IMR-90 (cell line): ENCODE data around the gene SLC25A34. TPM values are rescaled to one million over a fixed set of nuclear protein-coding genes. Genes with fewer than 3 reads are reported as not detected.

Experiments used
- ATAC-seq: fragments of 200-7000 bp; cut with Tn5 transposase; 2 replicates; pipeline ENCODE4 v1.9.1; 2020; ENCODE audit warnings: low read depth, mild to moderate bottlenecking, moderate library complexity
- BruUV-seq: library from RNA; stranded (reverse); fragments of 400-500 nt; replicated peaks from 2 replicates; lab custom pipeline; 2021; lab: Mats Ljungman, UMichigan
- CTCF ChIA-PET: fragments of 300-600 bp; formaldehyde crosslinking; extraction: SDS; loops from one replicate; lab custom pipeline; 2021; ENCODE audit warnings: antibody characterized with exemption; lab: Yijun Ruan, JAX
- POLR2A ChIA-PET: fragments of 300-600 bp; sonication (Branson Sonifier 250); formaldehyde crosslinking; loops from one replicate; lab custom pipeline; 2022; ENCODE audit warnings: antibody characterized with exemption; ENCODE audit not compliant: unreplicated experiment; lab: Charles Lee
- DNase-seq: peaks from one replicate; pipeline ENCODE4 v3.0.0; 2013
- H2AFZ ChIP-seq: replicated peaks from 2 replicates; pipeline ENCODE3; 2013; ENCODE audit warnings: low read length, mild to moderate bottlenecking; ENCODE audit not compliant: poor library complexity
- H2AK5ac ChIP-seq: 2 replicates; pipeline ENCODE4 v1.6.1; 2013; ENCODE audit warnings: low read depth, low read length, inconsistent platforms
- H2AK9ac ChIP-seq: replicated peaks from 2 replicates; pipeline ENCODE3; 2013; ENCODE audit warnings: mild to moderate bottlenecking, low read depth, low read length, moderate library complexity; ENCODE audit not compliant: poor library complexity
- H2BK120ac ChIP-seq: 2 replicates; pipeline ENCODE4 v1.6.1; 2013; ENCODE audit warnings: low read depth, low read length, inconsistent platforms
- H2BK15ac ChIP-seq: 3 replicates; pipeline ENCODE4 v1.6.1; 2013; ENCODE audit warnings: low read depth, low read length, inconsistent platforms
- H2BK20ac ChIP-seq: 2 replicates; pipeline ENCODE4 v1.6.1; 2013; ENCODE audit warnings: low read depth, mild to moderate bottlenecking, inconsistent platforms, low read length, moderate library complexity
- H2BK5ac ChIP-seq: 2 replicates; pipeline ENCODE4 v1.6.1; 2013; ENCODE audit warnings: mild to moderate bottlenecking, low read depth, low read length, inconsistent platforms; ENCODE audit not compliant: poor library complexity, severe bottlenecking
- H3K14ac ChIP-seq: replicated peaks from 2 replicates; pipeline ENCODE4 v1.6.1; 2013; ENCODE audit warnings: low read depth, low read length, inconsistent platforms
- H3K18ac ChIP-seq: 2 replicates; pipeline ENCODE4 v1.6.1; 2013; ENCODE audit warnings: low read depth, low read length, control low read depth
- H3K23ac ChIP-seq: 2 replicates; pipeline ENCODE4 v1.6.1; 2013; ENCODE audit warnings: low read depth, low read length, inconsistent platforms
- H3K27ac ChIP-seq: 2 replicates; pipeline ENCODE4 v1.5.1; 2013; ENCODE audit warnings: mild to moderate bottlenecking, control low read depth, low read length; ENCODE audit not compliant: insufficient read depth
- H3K27me3 ChIP-seq: 2 replicates; pipeline ENCODE4 v1.6.1; 2013; ENCODE audit warnings: low read length; ENCODE audit not compliant: control insufficient read depth, insufficient read depth
- H3K36me3 ChIP-seq: 2 replicates; pipeline ENCODE4 v1.6.1; 2013; ENCODE audit warnings: low read length, mixed read lengths; ENCODE audit not compliant: control insufficient read depth, insufficient read depth
- H3K4ac ChIP-seq: 2 replicates; pipeline ENCODE4 v1.6.1; 2013; ENCODE audit warnings: low read depth, low read length, inconsistent platforms
- H3K4me1 ChIP-seq: 2 replicates; pipeline ENCODE4 v1.6.1; 2013; ENCODE audit warnings: low read length, mixed read lengths; ENCODE audit not compliant: control insufficient read depth, insufficient read depth
- H3K4me2 ChIP-seq: 2 replicates; pipeline ENCODE4 v1.6.1; 2013; ENCODE audit warnings: low read depth, mild to moderate bottlenecking, control low read depth, low read length, moderate library complexity
- H3K4me3 ChIP-seq: 2 replicates; pipeline ENCODE4 v1.5.1; 2013; ENCODE audit warnings: low read depth, mild to moderate bottlenecking, control low read depth, low read length, moderate library complexity; ENCODE audit not compliant: insufficient read depth
- H3K56ac ChIP-seq: 2 replicates; pipeline ENCODE4 v1.6.1; 2013; ENCODE audit warnings: low read length, inconsistent platforms; ENCODE audit not compliant: insufficient read depth; ENCODE audit errors: extremely low read depth
- H3K79me1 ChIP-seq, 2 experiments: 2 replicates each; pipeline ENCODE4 v1.6.1; 2013; ENCODE audit warnings: low read length in 2 of 2, inconsistent platforms in 1 of 2, low read depth in 1 of 2
- H3K9ac ChIP-seq: 2 replicates; pipeline ENCODE4 v1.6.1; 2013; ENCODE audit warnings: low read depth, low read length, control low read depth
- H3K9me1 ChIP-seq: 2 replicates; pipeline ENCODE4 v1.6.1; 2013; ENCODE audit warnings: low read length, inconsistent platforms; ENCODE audit not compliant: insufficient read depth
- H3K9me3 ChIP-seq: 2 replicates; pipeline ENCODE4 v1.6.1; 2013; ENCODE audit warnings: low read length; ENCODE audit not compliant: control insufficient read depth, insufficient read depth
- H4K20me1 ChIP-seq: 2 replicates; pipeline ENCODE4 v1.6.1; 2013; ENCODE audit warnings: low read length, inconsistent platforms; ENCODE audit not compliant: insufficient read depth
- H4K5ac ChIP-seq: 2 replicates; pipeline ENCODE4 v1.6.1; 2013; ENCODE audit warnings: mild to moderate bottlenecking, low read depth, low read length, control low read depth
- H4K8ac ChIP-seq, 2 experiments: 2 replicates each; pipeline ENCODE4 v1.6.1; 2013; ENCODE audit warnings: low read depth in 2 of 2, low read length in 2 of 2, control low read depth in 1 of 2, inconsistent platforms in 1 of 2
- H4K91ac ChIP-seq: 2 replicates; pipeline ENCODE4 v1.6.1; 2013; ENCODE audit warnings: low read depth, low read length, inconsistent platforms; ENCODE audit not compliant: insufficient read depth
- BHLHE40 ChIP-seq: fragments of 150-350 bp; IDR thresholded peaks from 2 replicates; pipeline ENCODE4 v1.6.1; 2016; ENCODE audit warnings: mild to moderate bottlenecking, low read depth, low read length
- CEBPB ChIP-seq: IDR thresholded peaks from 2 replicates; pipeline ENCODE4 v1.6.1; 2012; ENCODE audit warnings: low read depth, low read length, improper control_type of control experiment
- FOS ChIP-seq: fragments of 150-350 bp; IDR thresholded peaks from 2 replicates; pipeline ENCODE4 v1.6.1; 2016; ENCODE audit warnings: low read depth, low read length
- MAFK ChIP-seq: IDR thresholded peaks from 2 replicates; pipeline ENCODE4 v1.6.1; 2012; ENCODE audit warnings: low read depth, low read length, improper control_type of control experiment
- MAZ ChIP-seq: IDR thresholded peaks from 2 replicates; pipeline ENCODE4 v1.6.1; 2012; ENCODE audit warnings: low read depth, mild to moderate bottlenecking, low read length, improper control_type of control experiment, moderate library complexity, borderline replicate concordance
- MXI1 ChIP-seq: IDR thresholded peaks from 2 replicates; pipeline ENCODE4 v1.6.1; 2012; ENCODE audit warnings: low read depth, mild to moderate bottlenecking, low read length, moderate library complexity, borderline replicate concordance
- NFE2L2 ChIP-seq: fragments of 150-350 bp; IDR thresholded peaks from 2 replicates; pipeline ENCODE4 v1.6.1; 2016; ENCODE audit warnings: low read depth, mild to moderate bottlenecking, low read length
- POLR2A ChIP-seq: IDR thresholded peaks from 2 replicates; pipeline ENCODE4 v1.6.1; 2012; ENCODE audit warnings: mild to moderate bottlenecking, low read depth, low read length
- RAD21 ChIP-seq: IDR thresholded peaks from 2 replicates; pipeline ENCODE4 v1.6.1; 2012; ENCODE audit warnings: low read length, improper control_type of control experiment
- RCOR1 ChIP-seq: IDR thresholded peaks from 2 replicates; pipeline ENCODE4 v1.6.1; 2012; ENCODE audit warnings: mild to moderate bottlenecking, low read length, improper control_type of control experiment; ENCODE audit not compliant: insufficient replicate concordance
- RFX5 ChIP-seq: IDR thresholded peaks from 2 replicates; pipeline ENCODE4 v1.8.0; 2012; ENCODE audit warnings: low read depth, mild to moderate bottlenecking, low read length, moderate library complexity
- SMC3 ChIP-seq: fragments of 150-350 bp; IDR thresholded peaks from 2 replicates; pipeline ENCODE4 v1.6.1; 2016; ENCODE audit warnings: low read depth, mild to moderate bottlenecking, antibody characterized with exemption, low read length, moderate library complexity
- WGBS, 2 experiments: methylation state at CpG; one replicate each; pipeline versions ENCODE4 v1.1.5 to v1.1.7; 2013; ENCODE audit warnings: missing lambda C conversion rate in 2 of 2; ENCODE audit not compliant: insufficient read length in 1 of 2; ENCODE audit errors: extremely low coverage in 2 of 2; 5-methylcytosine and 5-hydroxymethylcytosine counted together
- dilution Hi-C: fragments of 300-500 bp; cut with HindIII; formaldehyde crosslinking; loops from one replicate; pipeline ENCODE4 v1.14.3; 2018; ENCODE audit warnings: low sequenced_read_pairs; ENCODE audit not compliant: unreplicated experiment
- in situ Hi-C: fragments of 300-500 bp; cut with MboI; formaldehyde crosslinking; loops from 3 replicates; pipeline ENCODE4 v1.14.3; 2019; ENCODE audit warnings: low sequenced_read_pairs, inconsistent platforms, mixed read lengths
- intact Hi-C: fragments of 100-400 bp; cut with micrococcal nuclease; formaldehyde crosslinking; loops from 2 replicates; pipeline ENCODE4 v1.10.0; 2022
- polyA plus RNA-seq, 3 experiments: library from polyadenylated mRNA; depleted of rRNA; stranded (reverse); fragments of >200 nt; gene quantifications; 2 replicates each; pipeline ENCODE4 v1.2.3, GENCODE V29; 2012; ENCODE audit warnings: low replicate concordance in 1 of 3
- total RNA-seq: library from RNA; depleted of rRNA; stranded (reverse); fragments of >200 nt; gene quantifications from 2 replicates; pipeline ENCODE4 v1.2.3, GENCODE V29; 2012
- TF ChIP-seq, protein P1 (sequence below): fragments of 150-350 bp; IDR thresholded peaks from 2 replicates; pipeline ENCODE4 v1.6.1; 2017; ENCODE audit warnings: mild to moderate bottlenecking, antibody characterized with exemption, low read length, low read depth
- TF ChIP-seq, protein P2 (sequence below): conservative IDR thresholded peaks from 2 replicates; pipeline ENCODE4 v1.5.1; 2012; ENCODE audit warnings: mild to moderate bottlenecking, low read depth, low read length, improper control_type of control experiment
- TF ChIP-seq, protein P3 (sequence below): fragments of 150-350 bp; IDR thresholded peaks from 2 replicates; pipeline ENCODE4 v1.6.1; 2016; ENCODE audit warnings: low read depth, mild to moderate bottlenecking, low read length, moderate library complexity, borderline replicate concordance

Gene SLC25A34
- total and polyA plus RNA-seq, 2 of the 4 experiments (the other 2 are of a cell fraction) = under 0.01 to 0.72 TPM

DNA sequence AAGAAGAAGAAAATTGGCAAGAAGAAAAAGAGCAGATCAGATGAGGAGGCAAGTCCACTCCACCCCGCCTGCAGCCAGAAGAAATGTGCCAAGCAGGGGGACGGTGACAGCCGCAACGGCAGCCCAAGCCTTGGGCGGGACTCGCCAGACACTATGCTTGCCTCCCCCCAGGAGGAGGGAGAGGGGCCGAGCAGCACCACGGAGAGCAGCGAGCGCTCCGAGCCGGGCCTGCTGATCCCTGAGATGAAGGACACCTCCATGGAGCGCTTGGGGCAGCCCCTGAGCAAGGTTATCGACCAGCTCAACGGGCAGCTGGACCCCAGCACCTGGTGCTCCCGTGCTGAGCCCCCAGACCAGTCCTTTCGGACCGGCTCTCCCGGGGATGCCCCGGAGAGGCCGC lies 9.0 kb upstream of the SLC25A34 start:
- Histone ChIP-seq H3K4me2 (no peak overlapping the region), H3K18ac (no peak overlapping the region), H3K27ac (no peak overlapping the region), H2BK120ac (no peak overlapping the region), H3K56ac (no peak overlapping the region), H2BK20ac (no peak overlapping the region), H4K8ac (no peak overlapping the region), H3K14ac (no peak overlapping the region), H2BK15ac (no peak overlapping the region), H3K9ac (no peak overlapping the region), H2AK5ac (no peak overlapping the region), H3K79me1 (peaks cover 3% of the 10 kb centered on the region in 2 experiments; a peak in 2 of 4 replicates), H3K9me1 (no peaks in the 10 kb centered on the region), H3K36me3 (peaks cover 78% of the 10 kb centered on the region), H3K9me3 (no peaks in the 10 kb centered on the region), H3K4me3 (no peak overlapping the region), H2AK9ac (peak overlapping the region; percentile 70), H3K4me1 (no peaks in the 10 kb centered on the region), H3K27me3 (no peaks in the 10 kb centered on the region), H2BK5ac (no peak overlapping the region), H4K20me1 (no peaks in the 10 kb centered on the region), H4K91ac (no peak overlapping the region), H3K23ac (no peak overlapping the region), H3K4ac (no peak overlapping the region), H2AFZ (no peak overlapping the region), H4K5ac (no peak overlapping the region)
- no peak for TF ChIP-seq RFX5
- TF ChIP-seq, protein P1, sequence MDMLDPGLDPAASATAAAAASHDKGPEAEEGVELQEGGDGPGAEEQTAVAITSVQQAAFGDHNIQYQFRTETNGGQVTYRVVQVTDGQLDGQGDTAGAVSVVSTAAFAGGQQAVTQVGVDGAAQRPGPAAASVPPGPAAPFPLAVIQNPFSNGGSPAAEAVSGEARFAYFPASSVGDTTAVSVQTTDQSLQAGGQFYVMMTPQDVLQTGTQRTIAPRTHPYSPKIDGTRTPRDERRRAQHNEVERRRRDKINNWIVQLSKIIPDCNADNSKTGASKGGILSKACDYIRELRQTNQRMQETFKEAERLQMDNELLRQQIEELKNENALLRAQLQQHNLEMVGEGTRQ = no peak
- TF ChIP-seq RAD21 = no peak
- TF ChIP-seq, protein P2, sequence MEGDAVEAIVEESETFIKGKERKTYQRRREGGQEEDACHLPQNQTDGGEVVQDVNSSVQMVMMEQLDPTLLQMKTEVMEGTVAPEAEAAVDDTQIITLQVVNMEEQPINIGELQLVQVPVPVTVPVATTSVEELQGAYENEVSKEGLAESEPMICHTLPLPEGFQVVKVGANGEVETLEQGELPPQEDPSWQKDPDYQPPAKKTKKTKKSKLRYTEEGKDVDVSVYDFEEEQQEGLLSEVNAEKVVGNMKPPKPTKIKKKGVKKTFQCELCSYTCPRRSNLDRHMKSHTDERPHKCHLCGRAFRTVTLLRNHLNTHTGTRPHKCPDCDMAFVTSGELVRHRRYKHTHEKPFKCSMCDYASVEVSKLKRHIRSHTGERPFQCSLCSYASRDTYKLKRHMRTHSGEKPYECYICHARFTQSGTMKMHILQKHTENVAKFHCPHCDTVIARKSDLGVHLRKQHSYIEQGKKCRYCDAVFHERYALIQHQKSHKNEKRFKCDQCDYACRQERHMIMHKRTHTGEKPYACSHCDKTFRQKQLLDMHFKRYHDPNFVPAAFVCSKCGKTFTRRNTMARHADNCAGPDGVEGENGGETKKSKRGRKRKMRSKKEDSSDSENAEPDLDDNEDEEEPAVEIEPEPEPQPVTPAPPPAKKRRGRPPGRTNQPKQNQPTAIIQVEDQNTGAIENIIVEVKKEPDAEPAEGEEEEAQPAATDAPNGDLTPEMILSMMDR = no peak
- no peak for TF ChIP-seq POLR2A
- no peak for TF ChIP-seq MAFK
- TF ChIP-seq CEBPB = no peak
- TF ChIP-seq MXI1 = no peak
- no peak for TF ChIP-seq FOS
- no peak for TF ChIP-seq NFE2L2
- no peak for TF ChIP-seq BHLHE40
- TF ChIP-seq MAZ = no peak
- TF ChIP-seq, protein P3, sequence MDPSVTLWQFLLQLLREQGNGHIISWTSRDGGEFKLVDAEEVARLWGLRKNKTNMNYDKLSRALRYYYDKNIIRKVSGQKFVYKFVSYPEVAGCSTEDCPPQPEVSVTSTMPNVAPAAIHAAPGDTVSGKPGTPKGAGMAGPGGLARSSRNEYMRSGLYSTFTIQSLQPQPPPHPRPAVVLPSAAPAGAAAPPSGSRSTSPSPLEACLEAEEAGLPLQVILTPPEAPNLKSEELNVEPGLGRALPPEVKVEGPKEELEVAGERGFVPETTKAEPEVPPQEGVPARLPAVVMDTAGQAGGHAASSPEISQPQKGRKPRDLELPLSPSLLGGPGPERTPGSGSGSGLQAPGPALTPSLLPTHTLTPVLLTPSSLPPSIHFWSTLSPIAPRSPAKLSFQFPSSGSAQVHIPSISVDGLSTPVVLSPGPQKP = no peak
- TF ChIP-seq SMC3 = no peak
- TF ChIP-seq RCOR1 = no peak
- dilution Hi-C loops = no loop called here
- ATAC-seq (no peak), DNase-seq (no peak)
- intact Hi-C loops = no loop called here
- CTCF ChIA-PET = no interaction called here
- in situ Hi-C loops = no loop called here
- no TSS peak for BruUV-seq
- POLR2A ChIA-PET = no interaction called here
- WGBS, 2 experiments = 100% methylated on average over 2 of the region's 21 CpGs; no CpG with 5 or more reads in 1 of the 2 experiments
